ENCODE measurements around the gene AASS.

DNA sequence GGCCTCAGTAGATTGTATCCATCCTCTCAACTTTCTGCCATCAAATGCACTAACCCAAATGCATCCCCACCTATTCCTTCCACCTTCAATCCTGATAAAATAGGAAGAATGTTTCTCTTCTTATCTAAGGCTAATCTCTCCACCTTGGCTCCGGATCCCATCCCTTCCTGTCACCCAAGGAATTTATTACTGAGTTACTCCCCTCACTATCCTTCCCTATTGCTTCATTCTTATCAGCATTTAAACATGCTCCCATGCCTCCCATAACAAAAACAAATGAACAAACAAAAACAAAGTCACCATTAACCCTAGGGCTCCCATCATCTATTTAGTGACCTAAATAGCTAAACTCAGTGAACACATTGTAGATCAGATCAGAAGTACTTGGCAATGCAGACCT is 25.3 kb downstream of the AASS start:
- TF ChIP-seq, protein P1, sequence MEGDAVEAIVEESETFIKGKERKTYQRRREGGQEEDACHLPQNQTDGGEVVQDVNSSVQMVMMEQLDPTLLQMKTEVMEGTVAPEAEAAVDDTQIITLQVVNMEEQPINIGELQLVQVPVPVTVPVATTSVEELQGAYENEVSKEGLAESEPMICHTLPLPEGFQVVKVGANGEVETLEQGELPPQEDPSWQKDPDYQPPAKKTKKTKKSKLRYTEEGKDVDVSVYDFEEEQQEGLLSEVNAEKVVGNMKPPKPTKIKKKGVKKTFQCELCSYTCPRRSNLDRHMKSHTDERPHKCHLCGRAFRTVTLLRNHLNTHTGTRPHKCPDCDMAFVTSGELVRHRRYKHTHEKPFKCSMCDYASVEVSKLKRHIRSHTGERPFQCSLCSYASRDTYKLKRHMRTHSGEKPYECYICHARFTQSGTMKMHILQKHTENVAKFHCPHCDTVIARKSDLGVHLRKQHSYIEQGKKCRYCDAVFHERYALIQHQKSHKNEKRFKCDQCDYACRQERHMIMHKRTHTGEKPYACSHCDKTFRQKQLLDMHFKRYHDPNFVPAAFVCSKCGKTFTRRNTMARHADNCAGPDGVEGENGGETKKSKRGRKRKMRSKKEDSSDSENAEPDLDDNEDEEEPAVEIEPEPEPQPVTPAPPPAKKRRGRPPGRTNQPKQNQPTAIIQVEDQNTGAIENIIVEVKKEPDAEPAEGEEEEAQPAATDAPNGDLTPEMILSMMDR (IDR thresholded peaks at IDR 0.05) = no peak
- no peak for TF ChIP-seq POLR2A (IDR thresholded peaks at IDR 0.05)
